MM.1S (cell line): ENCODE measurements around the gene TBC1D7.

Experiments
- CTCF ChIP-seq: fragments of 300-600 bp; sonication (generic); IDR thresholded peaks from 2 replicates; pipeline ENCODE4 v1.5.1; 2016; ENCODE audit warnings: antibody characterized with exemption, low read length, mixed read lengths
- EZH2 ChIP-seq: fragments of 300-600 bp; sonication (generic); optimal IDR thresholded peaks from 2 replicates; pipeline ENCODE3; 2017; ENCODE audit warnings: low read depth, mild to moderate bottlenecking, antibody characterized with exemption, low read length, mixed read lengths

GRCh38 chr6:13292774-13293173 lies 35.6 kb downstream of the TBC1D7 start:
- TF ChIP-seq CTCF, result no peak
- no peak for TF ChIP-seq EZH2
